ENCODE measurements around the gene SPTA1.

SPTA1 gene

GRCh38 chr1:158685085-158685484 lies 1.4 kb downstream of the SPTA1 start:
- no peak for DNase-seq (ENCODE audit: low read depth)

- DNase-seq (ENCODE audit: low read depth), result no peak
These were observed 4.9 kb downstream of the SPTA1 start for GRCh38 chr1:158681606-158682005.

GRCh38 chr1:158679289-158679688 lies 7.2 kb downstream of the SPTA1 start:
- no peak for DNase-seq (ENCODE audit: low read depth)

GRCh38 chr1:158675563-158676323 lies 10.8 kb downstream of the SPTA1 start:
- DNase-seq (ENCODE audit: low read depth), result no peak

GRCh38 chr1:158674302-158674701 lies 12.2 kb downstream of the SPTA1 start:
- DNase-seq (ENCODE audit: low read depth), result no peak

- DNase-seq (ENCODE audit: low read depth), result no peak
These were observed 20.5 kb downstream of the SPTA1 start for GRCh38 chr1:158666037-158666436.

GRCh38 chr1:158654571-158654970 lies 31.9 kb downstream of the SPTA1 start:
- DNase-seq (ENCODE audit: low read depth), result no peak

- DNase-seq (ENCODE audit: low read depth), result no peak
These were observed 32.4 kb downstream of the SPTA1 start for GRCh38 chr1:158654086-158654485.

GRCh38 chr1:158652721-158653334 lies 33.7 kb downstream of the SPTA1 start:
- DNase-seq (ENCODE audit: low read depth), result no peak

GRCh38 chr1:158649052-158649451 lies 37.5 kb downstream of the SPTA1 start:
- DNase-seq (ENCODE audit: low read depth), result no peak

GRCh38 chr1:158646465-158646864 lies 40.0 kb downstream of the SPTA1 start:
- no peak for DNase-seq (ENCODE audit: low read depth)

- DNase-seq (ENCODE audit: low read depth), result no peak
These were observed 42.1 kb downstream of the SPTA1 start for GRCh38 chr1:158644449-158644848.

GRCh38 chr1:158638904-158639303 lies 47.6 kb downstream of the SPTA1 start:
- DNase-seq (ENCODE audit: low read depth), result no peak

- no peak for DNase-seq (ENCODE audit: low read depth)
These were observed 48.4 kb downstream of the SPTA1 start for GRCh38 chr1:158638146-158638545.

- no peak for DNase-seq (ENCODE audit: low read depth)
These were observed 72.8 kb downstream of the SPTA1 start for GRCh38 chr1:158613764-158614163.

GRCh38 chr1:158611916-158612315 lies 74.6 kb downstream of the SPTA1 start:
- DNase-seq (ENCODE audit: low read depth), result no peak

- no peak for DNase-seq (ENCODE audit: low read depth)
These were observed 79.2 kb downstream of the SPTA1 start for GRCh38 chr1:158607296-158607695.

- DNase-seq (ENCODE audit: low read depth), result no peak
These were observed 81.5 kb downstream of the SPTA1 start, which contains the start of gene OR10Z1 for GRCh38 chr1:158604968-158605367. Gene OR10Z1 (plus strand): TSS chr1:158605268. CDS start chr1:158606439, 1,171 bp downstream.

- DNase-seq (ENCODE audit: low read depth), result no peak
These were observed 85.8 kb downstream of the SPTA1 start for GRCh38 chr1:158600735-158601134.

GRCh38 chr1:158586942-158587341 lies 99.6 kb downstream of the SPTA1 start:
- no peak for DNase-seq (ENCODE audit: low read depth)

GRCh38 chr1:158583962-158584361 lies 102.6 kb downstream of the SPTA1 start:
- DNase-seq (ENCODE audit: low read depth), result no peak

GRCh38 chr1:158579733-158580132 lies 106.8 kb downstream of the SPTA1 start, which contains the start of gene OR10X1:
Gene OR10X1 (minus strand): TSS chr1:158579899. CDS start chr1:158579899, 0 bp downstream.
- DNase-seq (ENCODE audit: low read depth), result no peak

- DNase-seq (ENCODE audit: low read depth), result no peak
These were observed 109.0 kb downstream of the SPTA1 start for GRCh38 chr1:158577561-158577960.

GRCh38 chr1:158572226-158572625 lies 114.3 kb downstream of the SPTA1 start:
- DNase-seq (ENCODE audit: low read depth), result no peak
